ENCODE measurements around the gene CHST1.

The CHST1 gene

GRCh38 chr11:45650166-45651095 is 15.0 kb downstream of the CHST1 start:
- no peak for TF ChIP-seq CTCF (IDR thresholded peaks at IDR 0.05)

GRCh38 chr11:45649544-45650165 is 15.8 kb downstream of the CHST1 start:
- no peak for TF ChIP-seq CTCF (IDR thresholded peaks at IDR 0.05)

GRCh38 chr11:45648931-45649330 is 16.5 kb downstream of the CHST1 start:
- no peak for TF ChIP-seq CTCF (IDR thresholded peaks at IDR 0.05)

- no peak for TF ChIP-seq CTCF (IDR thresholded peaks at IDR 0.05)
Observed at GRCh38 chr11:45647786-45648185, 17.6 kb downstream of the CHST1 start.

GRCh38 chr11:45647329-45647728 is 18.1 kb downstream of the CHST1 start:
- TF ChIP-seq CTCF (IDR thresholded peaks at IDR 0.05): no peak

- TF ChIP-seq CTCF (IDR thresholded peaks at IDR 0.05): no peak
Observed at GRCh38 chr11:45646275-45646927, 19.0 kb downstream of the CHST1 start.

- TF ChIP-seq CTCF (IDR thresholded peaks at IDR 0.05): no peak
Observed at GRCh38 chr11:45644981-45645889, 20.2 kb downstream of the CHST1 start.
